Epithelial cell of esophagus (primary cell): Measurements from ENCODE around the gene C3.

Source experiments
- DNase-seq: peaks from one replicate; pipeline ENCODE4 v3.0.0; 2010; ENCODE audit warnings: low read depth
- H3K4me3 ChIP-seq: 2 replicates; pipeline ENCODE4 v1.5.1; 2011; ENCODE audit warnings: mild to moderate bottlenecking, low read length, control low read depth
- CTCF ChIP-seq: IDR thresholded peaks from 2 replicates; pipeline ENCODE4 v1.5.1; 2011; ENCODE audit warnings: low read depth, mild to moderate bottlenecking, low read length, control low read depth, inconsistent platforms; ENCODE audit not compliant: insufficient read depth; ENCODE audit errors: missing control alignments

Gene C3

GRCh38 chr19:6744381-6745301, 24.2 kb upstream of the C3 start:
- peak; percentile 92 for DNase-seq
- H3K4me3 ChIP-seq, result no peak overlapping the region
- TF ChIP-seq CTCF, result no peak

- DNase-seq, result peak; percentile 41
- no peak overlapping the region for H3K4me3 ChIP-seq
- no peak for TF ChIP-seq CTCF
Observed at GRCh38 chr19:6743714-6744380, 23.4 kb upstream of the C3 start.

- H3K4me3 ChIP-seq, result no peak overlapping the region
- no peak for DNase-seq
- TF ChIP-seq CTCF, result no peak
Observed at GRCh38 chr19:6743066-6743465, 22.6 kb upstream of the C3 start.

GRCh38 chr19:6740589-6741343, 20.3 kb upstream of the C3 start:
- no peak for TF ChIP-seq CTCF
- peak; percentile 54 for DNase-seq
- H3K4me3 ChIP-seq, result peak overlapping the region; percentile 81

- TF ChIP-seq CTCF, result no peak
- peak overlapping the region; percentile 81 for H3K4me3 ChIP-seq
- DNase-seq, result no peak
Observed at GRCh38 chr19:6739883-6740588, 19.6 kb upstream of the C3 start.

GRCh38 chr19:6739390-6739882, 19.0 kb upstream of the C3 start, which contains the start of gene TRIP10:
Gene TRIP10 (plus strand): TSS chr19:6739680. CDS start chr19:6739762, 82 bp downstream.
- no peak for TF ChIP-seq CTCF
- H3K4me3 ChIP-seq, result peak within 1 kb of the TSS; percentile 81
- DNase-seq, result peak; percentile 78
